Hematopoietic multipotent progenitor cell treated with erythropoietin and hydrocortisone succinate and interleukin-3 and kit ligand, for 6 days (in vitro differentiated cells): ENCODE measurements around the gene LDLRAD3.

Experiments used
- DNase-seq: peaks from one replicate; pipeline ENCODE4 v3.0.0-alpha.2; 2015

LDLRAD3 gene

GRCh38 chr11:35963911-35964310 lies 20.0 kb downstream of the LDLRAD3 start:
- no peak for DNase-seq

GRCh38 chr11:35964841-35965240 lies 21.0 kb downstream of the LDLRAD3 start:
- DNase-seq = no peak

GRCh38 chr11:35967042-35967441 lies 23.2 kb downstream of the LDLRAD3 start:
- no peak for DNase-seq

GRCh38 chr11:35968386-35969088 lies 24.7 kb downstream of the LDLRAD3 start:
- no peak for DNase-seq

- DNase-seq = no peak
Measured at GRCh38 chr11:35969089-35970042, 25.5 kb downstream of the LDLRAD3 start.

GRCh38 chr11:35970445-35970844 lies 26.6 kb downstream of the LDLRAD3 start:
- DNase-seq = no peak

DNA sequence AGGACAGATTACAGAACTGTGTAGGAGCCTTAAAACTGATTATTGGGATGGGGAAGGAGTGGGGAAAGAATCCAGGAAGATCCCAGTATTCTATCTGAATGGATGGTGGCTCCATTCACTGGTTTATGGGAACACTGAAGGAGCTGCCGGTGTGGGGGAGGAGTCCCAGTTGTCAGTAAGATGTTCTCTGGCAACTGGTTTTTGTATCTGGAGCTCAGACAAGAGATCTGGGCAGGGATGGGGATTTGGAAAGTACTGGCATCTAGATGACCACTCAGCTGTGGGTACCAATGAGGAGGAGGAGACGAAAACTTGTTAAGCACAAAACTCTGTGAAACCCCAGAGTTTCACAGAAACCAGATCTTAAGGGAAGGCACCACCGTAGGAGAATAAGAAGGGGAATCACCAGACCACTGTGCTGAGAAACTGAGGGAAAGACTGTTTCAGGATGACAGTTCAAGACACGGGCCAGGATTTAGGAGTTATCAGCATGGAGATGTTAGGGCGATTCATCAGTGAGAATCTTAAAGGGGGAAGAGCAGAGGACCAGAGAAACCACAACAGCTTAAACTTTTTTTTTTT lies 28.1 kb downstream of the LDLRAD3 start:
- no peak for DNase-seq

GRCh38 chr11:35974882-35975589 lies 31.2 kb downstream of the LDLRAD3 start:
- no peak for DNase-seq

- DNase-seq = no peak
Measured at GRCh38 chr11:35976434-35976833, 32.6 kb downstream of the LDLRAD3 start.

GRCh38 chr11:35978183-35978582 lies 34.3 kb downstream of the LDLRAD3 start:
- no peak for DNase-seq

- no peak for DNase-seq
Measured at GRCh38 chr11:35978891-35979290, 35.0 kb downstream of the LDLRAD3 start.

- DNase-seq = no peak
Measured at GRCh38 chr11:35980686-35981390, 37.0 kb downstream of the LDLRAD3 start.

- no peak for DNase-seq
Measured at GRCh38 chr11:35981581-35981980, 37.7 kb downstream of the LDLRAD3 start.

DNA sequence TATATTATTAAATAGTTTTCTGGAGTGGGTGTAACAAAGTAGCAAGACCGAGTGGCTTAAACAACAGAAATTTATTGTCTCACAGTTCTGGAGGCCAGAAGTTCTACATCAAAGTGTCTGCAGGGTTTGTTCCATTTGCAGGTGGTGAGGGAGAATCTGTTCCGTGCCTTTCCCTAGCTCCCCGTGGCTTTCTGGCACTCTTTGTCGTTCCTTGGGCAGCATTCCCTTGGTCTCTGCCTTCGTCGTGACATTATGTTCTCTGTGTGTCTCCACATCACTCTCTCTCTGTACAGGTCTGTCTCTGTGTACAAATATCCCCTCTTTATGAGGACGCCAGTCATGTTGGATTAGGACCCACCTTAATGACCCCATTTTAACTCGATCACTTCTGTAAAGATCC lies 38.2 kb downstream of the LDLRAD3 start:
- no peak for DNase-seq

DNA sequence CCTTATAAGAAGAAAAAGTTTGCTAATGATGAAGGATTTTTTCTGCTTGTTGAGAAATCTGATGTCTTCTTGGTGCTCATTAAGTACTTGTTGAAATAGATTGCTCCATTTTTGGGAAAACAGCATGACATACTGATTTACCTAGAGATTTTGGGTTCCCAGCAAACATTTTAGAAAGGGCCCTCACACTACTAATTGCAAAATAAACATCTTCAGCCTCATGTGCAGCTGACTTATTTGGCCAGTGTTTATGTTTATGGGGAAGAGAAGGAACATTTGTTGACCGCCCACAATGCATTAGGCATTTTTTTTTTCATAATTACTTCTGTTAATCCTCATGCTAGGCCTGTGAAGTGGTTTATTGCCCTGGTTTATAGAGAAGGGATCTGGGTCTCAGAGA lies 40.1 kb downstream of the LDLRAD3 start:
- DNase-seq = no peak

GRCh38 chr11:35986947-35987346 lies 43.1 kb downstream of the LDLRAD3 start:
- no peak for DNase-seq

- no peak for DNase-seq
Measured at GRCh38 chr11:35990170-35990569, 46.3 kb downstream of the LDLRAD3 start.

DNA sequence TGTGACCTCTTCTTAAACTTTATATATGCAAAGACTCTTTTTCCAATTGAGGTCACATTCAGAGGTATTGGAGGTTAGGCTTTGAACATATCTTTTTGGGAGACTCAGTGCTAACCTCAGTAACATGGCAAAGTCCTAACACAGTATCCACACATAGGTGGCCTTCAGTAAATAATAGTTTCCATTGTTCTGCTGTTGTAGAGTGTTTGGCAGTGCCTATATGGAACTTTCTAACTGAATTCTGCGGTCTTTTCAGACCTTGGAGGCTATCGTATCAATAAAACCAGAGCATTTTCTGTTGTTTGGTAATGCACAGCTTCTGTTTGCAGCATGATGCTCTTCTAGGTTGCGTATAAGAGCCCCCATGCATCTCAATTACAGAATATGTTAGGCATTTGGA lies 47.0 kb downstream of the LDLRAD3 start:
- no peak for DNase-seq

- DNase-seq = peak; percentile 55
Measured at GRCh38 chr11:35992548-35992947, 48.7 kb downstream of the LDLRAD3 start.

GRCh38 chr11:35994421-35994820 lies 50.6 kb downstream of the LDLRAD3 start:
- DNase-seq = no peak

DNA sequence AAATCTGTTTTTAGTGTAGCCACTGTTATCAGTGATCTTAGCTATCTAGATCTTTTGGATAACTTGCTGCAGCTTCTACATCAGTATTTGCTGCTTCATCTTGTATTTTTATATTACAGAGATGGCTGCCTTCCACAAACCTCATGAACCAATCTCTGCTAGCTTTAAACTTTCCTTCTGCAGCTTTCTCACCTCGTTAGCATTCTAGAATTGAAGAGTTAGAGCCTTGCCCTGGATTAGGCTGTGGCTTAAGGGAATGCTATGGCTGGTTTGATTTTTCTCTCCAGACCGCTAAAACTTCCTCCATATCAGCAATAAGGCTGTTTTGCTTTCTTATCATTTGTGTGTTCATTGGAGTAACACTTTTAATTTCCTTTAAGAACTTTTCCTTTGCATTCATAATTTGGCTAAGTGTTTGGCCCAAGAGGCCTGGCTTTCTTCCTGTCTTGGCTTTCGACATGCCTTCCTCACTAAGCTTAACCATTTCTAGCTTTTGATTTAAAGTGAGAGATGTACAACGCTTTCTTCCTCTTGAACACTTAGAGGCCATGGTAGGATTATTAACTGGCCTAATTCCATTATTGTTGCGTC lies 51.9 kb downstream of the LDLRAD3 start:
- no peak for DNase-seq

DNA sequence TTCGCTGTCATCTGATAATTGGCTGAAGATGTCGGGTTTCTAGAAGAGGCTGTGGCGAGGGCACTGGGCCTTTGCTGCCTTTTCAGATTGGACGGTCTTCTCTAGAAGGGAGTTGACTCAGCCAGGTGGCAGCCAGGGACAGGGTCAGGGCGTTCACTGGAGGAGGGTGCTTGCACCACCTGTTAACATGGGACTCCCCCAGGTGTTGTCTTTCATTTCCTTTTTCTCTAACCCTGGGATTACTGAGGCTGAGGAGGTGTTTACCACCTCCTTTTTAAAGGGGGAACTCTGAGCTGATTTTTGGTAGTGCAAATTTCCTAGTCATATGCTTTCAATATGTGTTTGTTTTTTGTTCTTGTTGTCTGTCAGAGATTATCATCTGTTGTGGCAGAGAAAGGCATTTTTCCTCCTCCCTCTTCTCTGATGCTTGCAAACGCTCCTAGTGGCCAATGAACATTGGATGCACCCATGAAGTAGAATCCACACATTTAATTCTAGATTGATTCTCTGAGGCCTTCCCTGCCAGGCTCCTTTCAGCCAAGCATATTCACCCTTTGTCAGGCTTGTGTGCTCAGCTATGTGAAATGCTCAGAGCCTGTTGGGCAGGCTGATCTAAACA lies 54.1 kb downstream of the LDLRAD3 start:
- DNase-seq = no peak
